ENCODE results near the gene STRBP.
"Not testable (repeated sequence)": the region's sequence is repeated elsewhere in the genome, so short reads cannot be mapped to it uniquely, and the experiment has no call there.

The STRBP gene

GRCh38 chr9:123283048-123283408 lies 14.6 kb upstream of the STRBP start:
- no peak for DNase-seq (ENCODE audit: low read depth, low spot score)

GRCh38 chr9:123282362-123283047 lies 14.1 kb upstream of the STRBP start:
- no peak for DNase-seq (ENCODE audit: low read depth, low spot score)

- DNase-seq (ENCODE audit: low read depth, low spot score), result no peak
These were observed 13.4 kb upstream of the STRBP start for GRCh38 chr9:123281659-123282350.

GRCh38 chr9:123278879-123279493 lies 10.6 kb upstream of the STRBP start:
- not testable (repeated sequence) for DNase-seq (ENCODE audit: low read depth, low spot score)

GRCh38 chr9:123278361-123278760 lies 10.0 kb upstream of the STRBP start:
- DNase-seq (ENCODE audit: low read depth, low spot score), result no peak

- no peak for DNase-seq (ENCODE audit: low read depth, low spot score)
These were observed 8.2 kb upstream of the STRBP start for GRCh38 chr9:123276551-123276950.

DNA sequence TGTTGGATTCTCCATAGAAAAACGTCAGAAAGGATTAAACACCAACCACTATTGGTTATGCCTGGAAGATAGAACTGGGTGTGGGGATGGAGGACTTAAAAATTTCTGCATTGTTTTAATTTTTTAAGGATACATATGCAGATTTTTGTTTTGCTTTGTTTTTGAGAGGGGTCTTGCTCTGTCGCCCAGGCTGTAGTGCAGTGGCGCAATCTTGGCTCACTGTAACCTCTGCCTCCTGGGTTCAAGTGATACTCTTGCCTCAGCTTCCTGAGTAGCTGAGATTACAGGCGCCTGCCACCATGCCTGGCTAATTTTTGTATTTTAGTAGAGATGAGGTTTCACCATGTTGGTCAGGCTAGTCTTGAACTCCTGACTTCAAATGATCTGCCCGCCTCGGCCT lies 2.7 kb upstream of the STRBP start:
- not testable (repeated sequence) for DNase-seq (ENCODE audit: low read depth, low spot score)

GRCh38 chr9:123269281-123269680 lies 895 bp upstream of the STRBP start:
- DNase-seq (ENCODE audit: low read depth, low spot score), result no peak

DNA sequence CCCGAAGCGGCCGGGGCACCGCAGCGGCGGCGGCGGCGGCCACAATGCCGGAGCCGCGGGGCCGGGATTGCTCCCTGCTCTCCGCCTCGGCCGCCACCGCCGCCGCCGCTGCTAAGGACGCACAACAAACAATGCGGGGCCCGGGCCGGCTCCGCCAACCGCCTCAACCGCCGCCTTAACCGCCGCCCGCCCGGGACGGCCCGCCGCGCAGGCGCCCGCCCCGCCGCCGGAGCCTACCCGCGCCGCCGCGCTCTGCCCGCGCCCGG lies 254 bp downstream of the STRBP start:
- no peak for DNase-seq (ENCODE audit: low read depth, low spot score)

DNA sequence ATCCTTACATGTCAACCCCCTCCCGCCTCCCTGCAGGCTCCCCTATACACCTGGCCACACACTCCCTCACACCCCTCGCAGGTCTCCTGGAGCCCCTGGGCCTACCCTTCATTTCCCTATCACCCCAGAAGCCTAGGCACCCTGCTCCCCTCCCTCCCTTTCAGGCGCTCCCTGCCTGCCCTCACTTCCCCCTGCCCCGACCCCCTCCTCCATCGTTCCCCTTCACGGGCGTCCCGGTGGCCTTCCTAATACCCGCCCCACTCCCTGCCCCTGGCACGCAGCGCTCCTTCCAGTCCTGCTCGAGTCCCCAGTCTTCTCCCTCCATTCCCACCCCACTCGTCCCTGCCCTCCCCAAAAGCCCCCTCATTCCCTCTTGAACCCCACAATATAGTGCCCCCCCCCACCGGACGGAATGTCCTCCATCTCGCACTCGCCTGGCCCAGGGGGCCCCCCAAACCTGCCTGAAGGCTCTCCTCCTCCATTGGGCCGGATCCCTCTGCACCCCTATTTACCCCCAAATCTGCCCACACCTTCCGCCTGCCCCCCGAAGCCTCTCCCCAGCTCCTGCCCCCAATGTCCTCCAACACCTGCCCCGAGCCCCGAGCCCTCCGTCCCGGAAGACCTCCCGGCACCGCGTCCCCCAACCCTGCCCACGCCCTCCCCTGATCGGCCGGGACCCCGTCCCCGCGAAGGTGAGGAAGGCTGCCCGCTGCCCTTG lies 746 bp downstream of the STRBP start:
- no peak for DNase-seq (ENCODE audit: low read depth, low spot score)

DNA sequence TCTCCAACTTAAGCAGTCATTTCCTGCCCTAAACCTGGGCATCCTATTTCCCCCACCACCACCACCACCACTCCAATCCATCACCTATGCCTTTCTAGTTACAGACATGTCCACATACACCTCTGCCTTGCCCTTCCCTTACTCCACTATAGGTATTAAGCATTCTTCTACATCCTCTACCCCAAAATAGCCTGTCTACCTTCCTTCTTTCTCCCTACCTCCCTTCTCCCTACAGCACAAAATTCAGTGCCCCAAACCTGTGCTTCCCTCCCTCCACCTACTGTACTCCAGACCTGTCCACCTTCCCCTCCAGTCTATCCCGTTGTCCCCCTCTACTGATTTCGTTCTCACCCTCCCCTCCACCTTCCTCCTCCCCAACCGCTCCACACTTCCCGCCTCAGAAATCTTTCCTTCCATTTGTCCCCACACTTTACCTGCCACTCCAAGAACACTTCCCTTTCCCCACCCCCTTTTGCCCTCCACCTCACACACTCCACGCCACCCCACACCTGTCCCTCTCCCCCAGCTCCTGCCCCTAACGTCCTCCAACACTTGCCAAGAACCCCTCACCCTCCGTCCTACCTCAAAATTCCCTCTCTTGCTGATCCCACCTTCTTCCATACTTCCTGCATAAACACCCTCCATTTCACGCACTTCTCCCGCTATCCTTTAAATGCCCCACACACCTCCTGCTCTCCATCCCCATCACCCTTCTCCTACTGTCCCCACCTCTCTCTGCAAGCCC lies 1.6 kb downstream of the STRBP start:
- DNase-seq (ENCODE audit: low read depth, low spot score), result no peak

DNA sequence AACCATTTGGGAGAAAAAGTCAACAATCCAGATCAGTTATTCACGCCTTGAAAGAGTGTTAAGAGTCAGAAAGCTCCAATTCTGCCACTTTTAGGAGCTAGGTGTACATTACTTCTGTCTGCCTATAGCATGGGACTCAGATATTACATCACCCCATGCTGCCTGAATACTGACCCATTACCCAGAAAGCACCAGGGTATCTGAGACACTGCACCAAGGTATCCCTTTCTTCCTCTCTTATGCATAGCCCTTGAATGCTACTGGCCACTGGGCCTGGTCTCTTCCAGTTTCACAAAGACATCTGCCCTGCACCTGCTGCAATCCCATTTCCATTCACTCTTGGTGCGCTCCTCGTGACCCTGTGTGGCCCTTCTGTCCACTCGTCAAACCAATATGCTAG lies 2.6 kb downstream of the STRBP start:
- no peak for DNase-seq (ENCODE audit: low read depth, low spot score)

DNA sequence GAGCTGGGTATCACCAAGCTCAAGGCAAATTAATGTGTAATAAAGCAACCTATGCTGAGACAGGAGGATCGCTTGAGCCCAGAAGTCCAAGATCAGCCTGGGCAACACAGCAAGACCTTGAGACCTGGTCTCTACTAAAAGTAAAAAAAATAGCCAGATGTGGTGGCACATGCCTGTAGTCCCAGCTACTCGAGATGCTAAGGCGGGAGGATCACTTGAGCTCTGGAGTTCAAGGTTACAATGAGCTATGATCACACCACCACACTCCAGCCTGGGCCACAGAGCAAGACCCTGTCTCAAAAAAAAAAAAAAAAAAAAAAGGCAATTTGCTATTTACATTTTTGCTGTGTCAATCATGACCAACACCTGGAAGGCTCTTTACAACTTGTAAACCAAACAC lies 5.2 kb downstream of the STRBP start:
- DNase-seq (ENCODE audit: low read depth, low spot score), result no peak

DNA sequence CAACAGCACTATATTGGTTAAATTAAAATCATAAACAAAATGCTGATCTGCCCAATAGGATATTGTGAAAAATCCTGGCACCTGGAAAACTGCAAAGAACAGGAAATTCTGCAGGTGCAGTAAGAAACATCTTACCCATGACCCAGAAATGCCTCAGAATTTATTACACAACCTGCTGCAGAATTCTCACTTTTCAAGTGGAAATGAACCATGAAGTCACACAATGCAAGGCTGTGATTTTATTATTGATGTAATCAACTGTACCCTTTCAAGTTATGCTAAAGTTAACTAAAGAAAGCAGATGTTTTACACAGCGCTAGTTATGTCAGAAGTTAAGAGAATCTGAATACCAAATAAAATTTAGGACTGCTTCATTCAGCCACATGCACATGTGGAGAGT lies 6.0 kb downstream of the STRBP start:
- no peak for DNase-seq (ENCODE audit: low read depth, low spot score)

- DNase-seq (ENCODE audit: low read depth, low spot score), result no peak
These were observed 7.2 kb downstream of the STRBP start for GRCh38 chr9:123261006-123261677.

GRCh38 chr9:123260340-123260739 lies 8.0 kb downstream of the STRBP start:
- DNase-seq (ENCODE audit: low read depth, low spot score), result no peak

- DNase-seq (ENCODE audit: low read depth, low spot score), result no peak
These were observed 11.1 kb downstream of the STRBP start for GRCh38 chr9:123257276-123257675.

DNA sequence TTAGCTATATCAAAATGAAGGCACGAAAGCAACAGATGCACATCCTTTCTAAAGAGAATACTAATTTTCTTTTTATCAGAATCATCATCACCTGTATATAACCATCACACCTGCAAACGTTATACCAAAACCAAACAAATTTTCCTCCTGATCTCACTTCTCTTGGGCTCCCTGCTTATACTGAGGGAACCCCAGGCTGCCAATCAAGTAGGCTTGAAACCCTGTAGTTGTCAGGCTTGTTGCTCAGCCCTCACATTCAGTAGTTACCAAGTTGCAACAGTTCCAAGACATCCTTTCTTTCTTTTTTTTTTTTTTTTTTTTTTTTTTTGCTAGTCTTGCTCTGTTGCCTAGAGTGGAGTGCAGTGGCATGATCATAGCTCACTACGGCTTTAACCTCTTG lies 12.7 kb downstream of the STRBP start:
- no peak for DNase-seq (ENCODE audit: low read depth, low spot score)

DNA sequence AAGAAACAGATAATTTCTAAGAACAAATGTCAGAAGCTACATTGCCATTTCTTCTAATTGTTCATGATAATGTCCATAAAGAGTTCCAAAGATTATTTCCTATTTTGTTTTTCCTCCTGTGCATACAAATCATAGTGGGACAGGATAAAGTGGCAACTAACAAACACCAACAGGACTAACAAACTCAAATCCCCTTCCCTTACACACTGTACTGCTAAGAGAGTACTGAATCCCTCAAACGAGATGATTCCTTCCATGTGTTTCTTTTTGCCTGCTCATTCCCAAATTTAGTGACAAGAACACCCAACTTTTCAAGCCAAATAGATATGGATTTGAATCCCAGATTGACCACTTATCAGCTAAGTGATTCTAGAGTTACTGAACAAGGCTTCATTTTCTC lies 15.2 kb downstream of the STRBP start:
- no peak for DNase-seq (ENCODE audit: low read depth, low spot score)

DNA sequence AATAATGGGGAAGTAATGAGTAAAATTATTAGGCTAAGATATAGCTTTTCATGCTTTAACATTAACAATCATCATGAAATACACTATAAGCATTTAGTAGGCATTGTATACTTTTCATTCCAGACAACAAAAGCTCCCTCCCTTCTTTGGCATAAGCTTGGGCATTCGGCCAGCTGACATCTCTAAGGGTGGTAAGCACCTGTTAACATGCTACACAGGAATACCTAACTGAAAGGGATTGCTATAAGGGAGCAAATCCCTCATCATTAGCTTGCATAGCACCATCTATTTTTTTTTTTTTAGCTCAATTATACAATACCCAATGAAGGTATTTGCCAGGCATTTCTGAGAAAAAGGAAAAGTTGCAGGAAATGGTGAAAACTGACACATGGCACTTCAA lies 16.6 kb downstream of the STRBP start:
- no peak for DNase-seq (ENCODE audit: low read depth, low spot score)

GRCh38 chr9:123251324-123251723 lies 17.1 kb downstream of the STRBP start:
- no peak for DNase-seq (ENCODE audit: low read depth, low spot score)

DNA sequence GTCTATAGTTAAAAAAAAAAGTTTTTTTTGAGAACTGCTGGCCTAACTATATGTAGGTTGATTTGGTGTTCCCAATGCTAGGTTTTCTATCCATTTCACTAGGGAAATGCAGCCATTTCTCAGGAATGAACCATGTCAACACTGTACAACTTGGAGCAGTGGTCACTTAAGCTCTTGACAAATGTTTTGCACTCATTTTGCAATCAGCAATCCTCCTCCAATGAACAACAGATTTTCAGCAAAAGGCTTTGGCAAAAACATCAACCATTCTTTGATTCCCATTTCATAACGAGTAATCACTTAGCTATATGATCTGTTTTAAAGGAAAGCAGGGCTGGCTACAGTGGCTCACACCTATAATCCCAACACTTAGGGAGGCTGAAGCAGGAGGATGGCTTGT lies 17.9 kb downstream of the STRBP start:
- DNase-seq (ENCODE audit: low read depth, low spot score), result no peak

Data from brain pericyte (primary cell).